IPS-15b (cell line): ENCODE data around the gene FUT8.

Source experiments
- H3K27me3 ChIP-seq: one replicate; pipeline ENCODE4 v1.6.1; 2013; ENCODE audit warnings: low read length; ENCODE audit not compliant: control insufficient read depth, insufficient read depth
- H3K36me3 ChIP-seq: one replicate; pipeline ENCODE4 v1.6.1; 2013; ENCODE audit warnings: low read length; ENCODE audit not compliant: control insufficient read depth, insufficient read depth
- H3K4me1 ChIP-seq: one replicate; pipeline ENCODE4 v1.6.1; 2013; ENCODE audit warnings: mild to moderate bottlenecking, low read length; ENCODE audit not compliant: control insufficient read depth, insufficient read depth
- H3K4me3 ChIP-seq: one replicate; pipeline ENCODE4 v1.5.1; 2013; ENCODE audit warnings: low read depth, low read length
- H3K9ac ChIP-seq: one replicate; pipeline ENCODE4 v1.6.1; 2013; ENCODE audit warnings: low read depth, mild to moderate bottlenecking, low read length
- H3K9me3 ChIP-seq: one replicate; pipeline ENCODE4 v1.6.1; 2013; ENCODE audit warnings: mild to moderate bottlenecking, low read length; ENCODE audit not compliant: control insufficient read depth, insufficient read depth

FUT8 gene

GRCh38 chr14:65791191-65791981 is 378.9 kb downstream of the FUT8 start:
- Histone ChIP-seq H3K4me3 (no peak overlapping the region), H3K27me3 (no peaks in the 10 kb centered on the region), H3K9me3 (no peaks in the 10 kb centered on the region), H3K9ac (no peak overlapping the region), H3K4me1 (no peaks in the 10 kb centered on the region), H3K36me3 (no peaks in the 10 kb centered on the region)

GRCh38 chr14:65792208-65792905 is 379.8 kb downstream of the FUT8 start:
- no peaks in the 10 kb centered on the region for H3K36me3 ChIP-seq
- no peaks in the 10 kb centered on the region for H3K27me3 ChIP-seq
- H3K9me3 ChIP-seq = no peaks in the 10 kb centered on the region

More at GRCh38 chr14:65792208-65792905, 379.8 kb downstream of the FUT8 start:
- Histone ChIP-seq H3K4me1 (no peaks in the 10 kb centered on the region), H3K9ac (no peak overlapping the region), H3K4me3 (no peak overlapping the region)
